IMR-90 (cell line): ENCODE measurements around the gene ITPK1. TPM values are rescaled to one million over a fixed set of nuclear protein-coding genes. Genes with fewer than 3 reads are reported as not detected.

Experiments used
- ATAC-seq: fragments of 200-7000 bp; cut with Tn5 transposase; 2 replicates; pipeline ENCODE4 v1.9.1; 2020; ENCODE audit warnings: low read depth, mild to moderate bottlenecking, moderate library complexity
- BruUV-seq: library from RNA; stranded (reverse); fragments of 400-500 nt; replicated peaks from 2 replicates; lab custom pipeline; 2021; lab: Mats Ljungman, UMichigan
- CTCF ChIA-PET: fragments of 300-600 bp; formaldehyde crosslinking; extraction: SDS; loops from one replicate; lab custom pipeline; 2021; ENCODE audit warnings: antibody characterized with exemption; lab: Yijun Ruan, JAX
- POLR2A ChIA-PET: fragments of 300-600 bp; sonication (Branson Sonifier 250); formaldehyde crosslinking; loops from one replicate; lab custom pipeline; 2022; ENCODE audit warnings: antibody characterized with exemption; ENCODE audit not compliant: unreplicated experiment; lab: Charles Lee
- DNase-seq: peaks from one replicate; pipeline ENCODE4 v3.0.0; 2013
- H2AFZ ChIP-seq: replicated peaks from 2 replicates; pipeline ENCODE3; 2013; ENCODE audit warnings: low read length, mild to moderate bottlenecking; ENCODE audit not compliant: poor library complexity
- H2AK5ac ChIP-seq: 2 replicates; pipeline ENCODE4 v1.6.1; 2013; ENCODE audit warnings: low read depth, low read length, inconsistent platforms
- H2AK9ac ChIP-seq: replicated peaks from 2 replicates; pipeline ENCODE3; 2013; ENCODE audit warnings: mild to moderate bottlenecking, low read depth, low read length, moderate library complexity; ENCODE audit not compliant: poor library complexity
- H2BK120ac ChIP-seq: 2 replicates; pipeline ENCODE4 v1.6.1; 2013; ENCODE audit warnings: low read depth, low read length, inconsistent platforms
- H2BK15ac ChIP-seq: 3 replicates; pipeline ENCODE4 v1.6.1; 2013; ENCODE audit warnings: low read depth, low read length, inconsistent platforms
- H2BK20ac ChIP-seq: 2 replicates; pipeline ENCODE4 v1.6.1; 2013; ENCODE audit warnings: low read depth, mild to moderate bottlenecking, inconsistent platforms, low read length, moderate library complexity
- H2BK5ac ChIP-seq: 2 replicates; pipeline ENCODE4 v1.6.1; 2013; ENCODE audit warnings: mild to moderate bottlenecking, low read depth, low read length, inconsistent platforms; ENCODE audit not compliant: poor library complexity, severe bottlenecking
- H3K14ac ChIP-seq: replicated peaks from 2 replicates; pipeline ENCODE4 v1.6.1; 2013; ENCODE audit warnings: low read depth, low read length, inconsistent platforms
- H3K18ac ChIP-seq: 2 replicates; pipeline ENCODE4 v1.6.1; 2013; ENCODE audit warnings: low read depth, low read length, control low read depth
- H3K23ac ChIP-seq: 2 replicates; pipeline ENCODE4 v1.6.1; 2013; ENCODE audit warnings: low read depth, low read length, inconsistent platforms
- H3K27ac ChIP-seq: 2 replicates; pipeline ENCODE4 v1.5.1; 2013; ENCODE audit warnings: mild to moderate bottlenecking, control low read depth, low read length; ENCODE audit not compliant: insufficient read depth
- H3K27me3 ChIP-seq: 2 replicates; pipeline ENCODE4 v1.6.1; 2013; ENCODE audit warnings: low read length; ENCODE audit not compliant: control insufficient read depth, insufficient read depth
- H3K36me3 ChIP-seq: 2 replicates; pipeline ENCODE4 v1.6.1; 2013; ENCODE audit warnings: low read length, mixed read lengths; ENCODE audit not compliant: control insufficient read depth, insufficient read depth
- H3K4ac ChIP-seq: 2 replicates; pipeline ENCODE4 v1.6.1; 2013; ENCODE audit warnings: low read depth, low read length, inconsistent platforms
- H3K4me1 ChIP-seq: 2 replicates; pipeline ENCODE4 v1.6.1; 2013; ENCODE audit warnings: low read length, mixed read lengths; ENCODE audit not compliant: control insufficient read depth, insufficient read depth
- H3K4me2 ChIP-seq: 2 replicates; pipeline ENCODE4 v1.6.1; 2013; ENCODE audit warnings: low read depth, mild to moderate bottlenecking, control low read depth, low read length, moderate library complexity
- H3K4me3 ChIP-seq: 2 replicates; pipeline ENCODE4 v1.5.1; 2013; ENCODE audit warnings: low read depth, mild to moderate bottlenecking, control low read depth, low read length, moderate library complexity; ENCODE audit not compliant: insufficient read depth
- H3K56ac ChIP-seq: 2 replicates; pipeline ENCODE4 v1.6.1; 2013; ENCODE audit warnings: low read length, inconsistent platforms; ENCODE audit not compliant: insufficient read depth; ENCODE audit errors: extremely low read depth
- H3K79me1 ChIP-seq, 2 experiments: 2 replicates each; pipeline ENCODE4 v1.6.1; 2013; ENCODE audit warnings: low read length in 2 of 2, inconsistent platforms in 1 of 2, low read depth in 1 of 2
- H3K9ac ChIP-seq: 2 replicates; pipeline ENCODE4 v1.6.1; 2013; ENCODE audit warnings: low read depth, low read length, control low read depth
- H3K9me1 ChIP-seq: 2 replicates; pipeline ENCODE4 v1.6.1; 2013; ENCODE audit warnings: low read length, inconsistent platforms; ENCODE audit not compliant: insufficient read depth
- H3K9me3 ChIP-seq: 2 replicates; pipeline ENCODE4 v1.6.1; 2013; ENCODE audit warnings: low read length; ENCODE audit not compliant: control insufficient read depth, insufficient read depth
- H4K20me1 ChIP-seq: 2 replicates; pipeline ENCODE4 v1.6.1; 2013; ENCODE audit warnings: low read length, inconsistent platforms; ENCODE audit not compliant: insufficient read depth
- H4K5ac ChIP-seq: 2 replicates; pipeline ENCODE4 v1.6.1; 2013; ENCODE audit warnings: mild to moderate bottlenecking, low read depth, low read length, control low read depth
- H4K8ac ChIP-seq, 2 experiments: 2 replicates each; pipeline ENCODE4 v1.6.1; 2013; ENCODE audit warnings: low read depth in 2 of 2, low read length in 2 of 2, control low read depth in 1 of 2, inconsistent platforms in 1 of 2
- H4K91ac ChIP-seq: 2 replicates; pipeline ENCODE4 v1.6.1; 2013; ENCODE audit warnings: low read depth, low read length, inconsistent platforms; ENCODE audit not compliant: insufficient read depth
- BHLHE40 ChIP-seq: fragments of 150-350 bp; IDR thresholded peaks from 2 replicates; pipeline ENCODE4 v1.6.1; 2016; ENCODE audit warnings: mild to moderate bottlenecking, low read depth, low read length
- CEBPB ChIP-seq: IDR thresholded peaks from 2 replicates; pipeline ENCODE4 v1.6.1; 2012; ENCODE audit warnings: low read depth, low read length, improper control_type of control experiment
- CTCF ChIP-seq: conservative IDR thresholded peaks from 2 replicates; pipeline ENCODE4 v1.5.1; 2012; ENCODE audit warnings: mild to moderate bottlenecking, low read depth, low read length, improper control_type of control experiment
- MAFK ChIP-seq: IDR thresholded peaks from 2 replicates; pipeline ENCODE4 v1.6.1; 2012; ENCODE audit warnings: low read depth, low read length, improper control_type of control experiment
- NFE2L2 ChIP-seq: fragments of 150-350 bp; IDR thresholded peaks from 2 replicates; pipeline ENCODE4 v1.6.1; 2016; ENCODE audit warnings: low read depth, mild to moderate bottlenecking, low read length
- POLR2A ChIP-seq: IDR thresholded peaks from 2 replicates; pipeline ENCODE4 v1.6.1; 2012; ENCODE audit warnings: mild to moderate bottlenecking, low read depth, low read length
- RAD21 ChIP-seq: IDR thresholded peaks from 2 replicates; pipeline ENCODE4 v1.6.1; 2012; ENCODE audit warnings: low read length, improper control_type of control experiment
- RCOR1 ChIP-seq: IDR thresholded peaks from 2 replicates; pipeline ENCODE4 v1.6.1; 2012; ENCODE audit warnings: mild to moderate bottlenecking, low read length, improper control_type of control experiment; ENCODE audit not compliant: insufficient replicate concordance
- RFX5 ChIP-seq: IDR thresholded peaks from 2 replicates; pipeline ENCODE4 v1.8.0; 2012; ENCODE audit warnings: low read depth, mild to moderate bottlenecking, low read length, moderate library complexity
- SMC3 ChIP-seq: fragments of 150-350 bp; IDR thresholded peaks from 2 replicates; pipeline ENCODE4 v1.6.1; 2016; ENCODE audit warnings: low read depth, mild to moderate bottlenecking, antibody characterized with exemption, low read length, moderate library complexity
- WGBS, 2 experiments: methylation state at CpG; one replicate each; pipeline versions ENCODE4 v1.1.5 to v1.1.7; 2013; ENCODE audit warnings: missing lambda C conversion rate in 2 of 2; ENCODE audit not compliant: insufficient read length in 1 of 2; ENCODE audit errors: extremely low coverage in 2 of 2; 5-methylcytosine and 5-hydroxymethylcytosine counted together
- dilution Hi-C: fragments of 300-500 bp; cut with HindIII; formaldehyde crosslinking; loops from one replicate; pipeline ENCODE4 v1.14.3; 2018; ENCODE audit warnings: low sequenced_read_pairs; ENCODE audit not compliant: unreplicated experiment
- in situ Hi-C: fragments of 300-500 bp; cut with MboI; formaldehyde crosslinking; loops from 3 replicates; pipeline ENCODE4 v1.14.3; 2019; ENCODE audit warnings: low sequenced_read_pairs, inconsistent platforms, mixed read lengths
- intact Hi-C: fragments of 100-400 bp; cut with micrococcal nuclease; formaldehyde crosslinking; loops from 2 replicates; pipeline ENCODE4 v1.10.0; 2022
- polyA plus RNA-seq, 3 experiments: library from polyadenylated mRNA; depleted of rRNA; stranded (reverse); fragments of >200 nt; gene quantifications; 2 replicates each; pipeline ENCODE4 v1.2.3, GENCODE V29; 2012; ENCODE audit warnings: low replicate concordance in 1 of 3
- total RNA-seq: library from RNA; depleted of rRNA; stranded (reverse); fragments of >200 nt; gene quantifications from 2 replicates; pipeline ENCODE4 v1.2.3, GENCODE V29; 2012
- TF ChIP-seq, protein P1 (sequence below): fragments of 150-350 bp; IDR thresholded peaks from 2 replicates; pipeline ENCODE4 v1.6.1; 2016; ENCODE audit warnings: low read depth, mild to moderate bottlenecking, low read length, moderate library complexity, borderline replicate concordance

Gene ITPK1
- total and polyA plus RNA-seq, 2 of the 4 experiments (the other 2 are of a cell fraction) = 21.7 to 26.9 TPM

DNA sequence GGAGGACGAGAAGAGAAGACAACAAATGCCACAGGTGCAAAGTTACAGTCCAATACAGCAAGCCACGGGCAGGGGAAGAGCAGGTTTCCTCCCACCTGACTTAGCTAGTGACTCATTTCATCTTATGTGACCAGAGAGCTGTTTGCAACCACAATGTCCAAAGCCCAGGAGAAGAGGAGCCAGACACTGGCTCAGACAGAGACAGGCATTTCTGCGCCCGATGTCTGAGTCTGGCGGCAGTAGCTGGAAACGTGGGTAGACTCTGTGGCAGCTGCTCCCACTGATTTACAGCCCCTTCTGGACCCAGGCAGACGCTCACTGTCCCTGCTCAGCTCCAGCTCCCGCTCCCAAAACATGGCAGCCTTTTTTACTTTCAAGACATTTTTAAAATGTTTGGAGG, 132.8 kb downstream of the ITPK1 start:
- no peak overlapping the region for H3K4ac ChIP-seq
- no peak overlapping the region for H4K8ac ChIP-seq
- dilution Hi-C loops = no loop called here
- H4K91ac ChIP-seq = no peak overlapping the region
- no peak for ATAC-seq
- no peaks in the 10 kb centered on the region for H3K36me3 ChIP-seq
- no peak overlapping the region for H2AK5ac ChIP-seq
- 81% methylated on average over 6 of the region's 8 CpGs; no CpG with 5 or more reads in 1 of the 2 experiments for WGBS, 2 experiments
- H3K79me1 ChIP-seq = no peaks in the 10 kb centered on the region
- H3K18ac ChIP-seq = no peak overlapping the region
- no peak overlapping the region for H3K4me3 ChIP-seq
- in situ Hi-C loops = no loop called here
- 0 out of 2 replicates have a peak, but pooled peaks cover 4% of the 10 kb centered on the region for H3K9me1 ChIP-seq
- H2AK9ac ChIP-seq = no peak overlapping the region
- H2BK120ac ChIP-seq = no peak overlapping the region
- no peaks in the 10 kb centered on the region for H4K20me1 ChIP-seq
- H3K4me2 ChIP-seq = no peak overlapping the region
- H2BK20ac ChIP-seq = no peak overlapping the region
- H3K23ac ChIP-seq = no peak overlapping the region
- H3K9ac ChIP-seq = no peak overlapping the region
- no peak overlapping the region for H3K56ac ChIP-seq
- peaks cover 7% of the 10 kb centered on the region; the same call in 1 of the 2 replicates for H3K9me3 ChIP-seq
- no peaks in the 10 kb centered on the region for H3K27me3 ChIP-seq
- no peak overlapping the region for H4K5ac ChIP-seq
- H3K27ac ChIP-seq = no peak overlapping the region
- ChIA-PET CTCF (interaction anchor here (1.4 kb wide), 1 partner anchor 130 kb away, joined by 4 read pairs; no protein-coding TSS in a partner anchor), POLR2A (no interaction called here)
- BruUV-seq = no TSS peak
- intact Hi-C loops = no loop called here
- no peak for TF ChIP-seq BHLHE40
- no peak for TF ChIP-seq POLR2A
- no peak for TF ChIP-seq CEBPB
- no peak for TF ChIP-seq RFX5
- no peak for TF ChIP-seq SMC3
- TF ChIP-seq RCOR1 = no peak
- no peak for TF ChIP-seq RAD21
- no peak for TF ChIP-seq CTCF
- TF ChIP-seq, protein P1, sequence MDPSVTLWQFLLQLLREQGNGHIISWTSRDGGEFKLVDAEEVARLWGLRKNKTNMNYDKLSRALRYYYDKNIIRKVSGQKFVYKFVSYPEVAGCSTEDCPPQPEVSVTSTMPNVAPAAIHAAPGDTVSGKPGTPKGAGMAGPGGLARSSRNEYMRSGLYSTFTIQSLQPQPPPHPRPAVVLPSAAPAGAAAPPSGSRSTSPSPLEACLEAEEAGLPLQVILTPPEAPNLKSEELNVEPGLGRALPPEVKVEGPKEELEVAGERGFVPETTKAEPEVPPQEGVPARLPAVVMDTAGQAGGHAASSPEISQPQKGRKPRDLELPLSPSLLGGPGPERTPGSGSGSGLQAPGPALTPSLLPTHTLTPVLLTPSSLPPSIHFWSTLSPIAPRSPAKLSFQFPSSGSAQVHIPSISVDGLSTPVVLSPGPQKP = no peak
- TF ChIP-seq NFE2L2 = no peak
- no peak for TF ChIP-seq MAFK
- peak; percentile 3 for DNase-seq
- no peak overlapping the region for H3K14ac ChIP-seq
- no peak overlapping the region for H2AFZ ChIP-seq
- H2BK5ac ChIP-seq = no peak overlapping the region
- peaks cover 2% of the 10 kb centered on the region; the same call in 1 of the 2 replicates for H3K4me1 ChIP-seq
- H2BK15ac ChIP-seq = no peak overlapping the region
